COLO668 (cell line): ENCODE measurements around the gene C2orf72.
"Not testable (repeated sequence)": the region's sequence is repeated elsewhere in the genome, so short reads cannot be mapped to it uniquely, and the experiment has no call there.

Experiments used
- DNase-seq: peaks from one replicate; lab custom pipeline; 2025; ENCODE audit not compliant: unreplicated experiment; lab: John Stamatoyannopoulos, UW

C2orf72 gene

GRCh38 chr2:231037202-231037730 lies at the start of gene C2orf72:
Gene C2orf72, plus strand, starts transcription at chr2:231037523. Its CDS starts 43 bp downstream, at chr2:231037566.
- DNase-seq = peak; percentile 60

GRCh38 chr2:230989731-230990130 lies 47.6 kb upstream of the C2orf72 start:
- no peak for DNase-seq

GRCh38 chr2:230990131-230990898 lies 47.0 kb upstream of the C2orf72 start:
- DNase-seq = no peak

- no peak for DNase-seq
Measured at GRCh38 chr2:230990899-230991150, 46.5 kb upstream of the C2orf72 start.

- DNase-seq = peak; percentile 7
Measured at GRCh38 chr2:230991598-230991997, 45.7 kb upstream of the C2orf72 start.

- DNase-seq = no peak
Measured at GRCh38 chr2:230995821-230996220, 41.5 kb upstream of the C2orf72 start, which contains the start of gene SPATA3. Gene SPATA3, plus strand, starts transcription at chr2:230996121. Its CDS starts 113 bp downstream, at chr2:230996234.

GRCh38 chr2:230996661-230997060 lies 40.7 kb upstream of the C2orf72 start:
- no peak for DNase-seq

GRCh38 chr2:230998882-230999281 lies 38.4 kb upstream of the C2orf72 start:
- no peak for DNase-seq

- no peak for DNase-seq
Measured at GRCh38 chr2:230999477-230999876, 37.8 kb upstream of the C2orf72 start.

GRCh38 chr2:231000211-231000904 lies 37.0 kb upstream of the C2orf72 start:
- DNase-seq = peak; percentile 33

GRCh38 chr2:231001036-231001435 lies 36.3 kb upstream of the C2orf72 start:
- no peak for DNase-seq

GRCh38 chr2:231001921-231002320 lies 35.4 kb upstream of the C2orf72 start:
- DNase-seq = no peak

- DNase-seq = no peak
Measured at GRCh38 chr2:231002641-231003040, 34.7 kb upstream of the C2orf72 start.

GRCh38 chr2:231003186-231003585 lies 34.1 kb upstream of the C2orf72 start:
- no peak for DNase-seq

GRCh38 chr2:231004930-231005329 lies 32.4 kb upstream of the C2orf72 start:
- DNase-seq = not testable (repeated sequence)

- DNase-seq = no peak
Measured at GRCh38 chr2:231007286-231008098, 29.8 kb upstream of the C2orf72 start.

GRCh38 chr2:231008131-231008530 lies 29.2 kb upstream of the C2orf72 start:
- no peak for DNase-seq

- DNase-seq = no peak
Measured at GRCh38 chr2:231009236-231009919, 27.9 kb upstream of the C2orf72 start.

GRCh38 chr2:231010201-231010730 lies 27.1 kb upstream of the C2orf72 start:
- DNase-seq = no peak

- no peak for DNase-seq
Measured at GRCh38 chr2:231011526-231011925, 25.8 kb upstream of the C2orf72 start.

GRCh38 chr2:231012463-231012862 lies 24.9 kb upstream of the C2orf72 start:
- DNase-seq = no peak
